NOMO-1 treated with dmso at 0.1 percent for 144 hours (cell line): ENCODE measurements around the gene BEAN1.

Source experiments
- DNase-seq: peaks from one replicate; lab custom pipeline; 2025; ENCODE audit not compliant: unreplicated experiment; lab: John Stamatoyannopoulos, UW

The BEAN1 gene

DNA sequence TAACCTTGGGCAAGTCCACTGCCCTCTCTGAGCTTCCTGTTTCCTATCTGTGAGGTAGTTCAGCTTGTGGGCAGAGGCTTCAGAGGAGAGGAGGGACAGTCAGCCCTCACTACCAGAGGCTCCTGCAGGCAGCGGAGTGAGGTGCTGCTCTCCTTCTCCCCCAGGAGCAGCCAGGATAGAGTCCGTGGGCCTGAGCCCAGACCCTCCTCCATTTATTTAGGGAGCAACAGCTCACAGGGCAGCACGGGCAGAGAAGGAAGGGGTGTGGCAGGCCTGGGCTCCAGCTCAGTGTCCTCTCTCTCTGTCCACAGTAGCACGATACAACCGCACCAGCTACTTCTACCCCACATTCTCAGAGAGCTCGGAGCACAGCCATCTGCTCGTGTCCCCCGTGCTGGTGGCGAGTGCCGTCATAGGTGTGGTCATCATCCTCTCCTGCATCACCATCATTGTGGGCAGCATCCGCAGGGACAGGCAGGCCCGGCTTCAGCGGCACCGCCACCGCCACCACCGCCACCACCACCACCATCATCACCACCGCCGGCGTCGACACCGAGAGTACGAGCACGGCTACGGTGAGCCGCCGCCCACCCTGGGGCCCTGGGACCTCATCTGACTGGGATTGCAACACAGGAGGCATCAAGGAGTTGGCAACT is 42.3 kb downstream of the BEAN1 start:
- no peak for DNase-seq

GRCh38 chr16:66469947-66470546 is 43.0 kb downstream of the BEAN1 start:
- no peak for DNase-seq

- DNase-seq = no peak
These were observed 43.5 kb downstream of the BEAN1 start for GRCh38 chr16:66470556-66470955.

DNA sequence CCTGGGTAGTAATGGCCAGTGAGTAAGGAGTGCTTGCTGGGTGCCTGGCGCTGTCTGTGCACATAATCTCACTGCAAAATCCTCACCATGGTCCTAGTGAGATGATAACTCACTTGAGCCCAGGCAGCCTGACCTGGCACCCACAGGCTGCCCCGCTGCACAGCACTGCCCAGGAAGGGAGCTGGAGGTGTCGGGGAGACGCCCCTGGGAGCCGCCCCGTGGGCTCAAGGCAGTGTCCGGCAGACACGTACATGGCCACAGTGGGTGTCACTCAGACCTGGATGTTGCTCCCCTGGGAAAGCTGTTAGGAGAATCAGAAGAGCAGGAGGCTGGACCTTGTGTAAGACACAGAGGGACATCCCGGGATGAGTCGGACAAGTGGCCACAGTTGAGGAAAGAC is 44.2 kb downstream of the BEAN1 start:
- DNase-seq = no peak

DNA sequence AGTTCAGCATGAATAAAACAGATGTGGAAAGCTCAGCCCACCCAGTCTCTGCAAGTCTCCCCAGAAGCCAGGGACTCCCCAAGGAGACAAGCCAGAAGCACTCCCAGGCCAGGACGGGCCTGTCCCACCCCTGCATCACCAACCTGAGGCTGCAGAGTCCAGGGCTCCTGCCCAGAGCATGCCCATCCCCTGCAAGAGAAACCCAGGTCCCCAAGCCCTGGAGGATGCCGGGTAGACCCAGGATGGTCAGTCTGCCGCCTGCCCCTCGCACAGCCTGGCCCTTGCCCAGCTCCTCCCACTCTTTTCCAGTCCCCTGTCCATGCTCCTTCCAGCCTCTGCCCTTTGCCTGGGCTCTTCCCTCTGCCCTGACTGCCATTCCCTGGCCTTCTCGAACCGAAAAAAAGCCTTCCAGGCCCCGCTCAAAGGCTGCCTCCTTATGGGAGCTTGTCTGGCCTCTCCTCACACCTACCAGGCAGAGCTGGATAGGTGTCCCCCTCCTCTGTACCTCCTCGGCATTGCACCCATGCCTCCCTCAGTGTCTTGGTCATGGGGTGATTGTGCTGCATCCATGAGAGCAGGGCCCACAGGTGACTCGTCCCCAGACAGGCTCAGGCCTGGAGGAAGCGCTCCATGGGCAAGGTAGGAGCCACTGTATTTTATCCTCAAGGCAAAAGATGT is 44.8 kb downstream of the BEAN1 start:
- no peak for DNase-seq

DNA sequence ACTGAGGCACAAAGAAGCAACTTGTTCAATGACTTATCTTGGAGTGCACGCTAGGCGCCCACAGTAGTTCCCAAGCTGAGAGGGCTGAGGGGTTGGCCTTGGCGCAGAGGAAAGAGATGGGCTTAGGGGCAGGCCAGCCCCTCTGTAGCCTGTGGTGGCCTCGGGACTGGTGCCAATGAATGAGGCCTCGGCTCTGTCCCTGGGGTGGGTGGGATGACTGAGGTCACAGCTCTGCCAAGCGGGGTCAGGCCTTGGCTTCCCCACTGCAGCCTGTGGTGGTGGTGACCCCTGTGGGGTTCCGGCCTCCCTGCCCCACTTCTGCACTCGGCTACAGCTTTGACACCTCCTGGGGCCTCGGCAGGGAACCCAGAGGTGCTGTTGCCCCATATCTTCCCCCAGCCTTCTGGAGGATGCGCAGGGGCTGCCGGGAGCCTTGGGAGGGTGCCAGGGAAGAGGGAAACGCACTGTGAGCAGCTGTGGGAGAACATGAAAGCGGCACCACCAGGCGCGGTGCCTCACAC is 46.0 kb downstream of the BEAN1 start:
- no peak for DNase-seq

DNA sequence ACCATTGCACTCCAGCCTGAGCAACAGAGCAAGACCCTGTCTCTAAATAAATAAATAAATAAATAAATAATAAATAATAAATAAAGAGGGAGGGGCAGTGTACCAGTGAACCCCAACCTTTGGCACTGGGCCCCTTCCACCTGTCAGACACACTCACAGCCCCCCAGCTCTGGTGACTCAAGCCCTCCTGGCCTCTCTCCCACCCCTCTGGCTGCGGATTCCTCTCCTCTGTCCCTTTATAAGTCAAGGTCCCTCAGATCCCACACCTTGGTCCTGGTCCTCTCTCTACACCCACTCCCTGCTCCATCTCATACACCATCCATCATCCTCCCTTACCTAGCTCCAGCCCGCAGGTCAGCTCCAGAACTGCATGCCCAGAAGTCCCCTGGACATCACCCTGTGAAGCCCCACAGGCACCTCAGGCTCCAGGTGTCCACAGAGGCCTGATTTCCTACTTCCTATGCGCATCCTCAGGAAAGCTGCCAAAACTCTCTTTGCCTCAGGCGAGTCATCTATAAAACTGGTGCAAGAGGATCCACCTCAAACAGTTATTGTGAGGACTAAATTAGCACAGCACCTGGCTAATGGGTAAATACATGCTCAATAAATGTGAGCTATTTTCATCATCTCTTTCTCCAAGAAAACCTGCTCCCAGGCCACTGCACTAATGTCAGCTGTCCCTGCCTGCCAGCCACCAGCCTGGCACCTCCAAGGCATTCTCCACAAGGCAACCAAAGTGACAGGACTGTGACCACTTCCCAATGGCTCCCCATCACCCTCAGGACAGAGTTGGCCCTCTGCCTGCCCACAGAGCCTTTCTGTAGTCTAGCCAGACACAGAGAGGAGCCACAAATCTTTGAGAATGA is 46.8 kb downstream of the BEAN1 start:
- DNase-seq = no peak

- DNase-seq = peak; percentile 19
These were observed 47.7 kb downstream of the BEAN1 start for GRCh38 chr16:66474750-66475199.

DNA sequence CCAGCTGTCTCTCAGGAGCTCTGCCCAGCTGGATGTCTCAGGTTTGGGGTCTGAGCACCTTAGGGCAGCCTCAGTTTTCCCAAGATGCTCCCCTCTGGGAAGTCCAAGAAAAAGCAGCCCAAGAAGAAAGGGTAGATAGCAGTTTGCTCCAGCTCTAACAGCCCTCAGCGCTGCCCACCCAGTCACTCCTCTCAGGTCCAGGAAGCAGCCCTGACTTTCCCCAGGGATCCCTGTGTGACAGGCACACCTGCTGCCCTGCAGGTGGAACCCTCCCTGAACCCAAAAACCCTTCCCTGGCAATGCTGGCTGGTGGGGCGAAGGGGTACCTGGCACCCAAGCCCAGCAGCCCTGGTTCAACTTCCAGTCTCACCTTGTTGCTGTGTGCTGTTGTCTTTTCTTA is 48.1 kb downstream of the BEAN1 start:
- DNase-seq = no peak

DNA sequence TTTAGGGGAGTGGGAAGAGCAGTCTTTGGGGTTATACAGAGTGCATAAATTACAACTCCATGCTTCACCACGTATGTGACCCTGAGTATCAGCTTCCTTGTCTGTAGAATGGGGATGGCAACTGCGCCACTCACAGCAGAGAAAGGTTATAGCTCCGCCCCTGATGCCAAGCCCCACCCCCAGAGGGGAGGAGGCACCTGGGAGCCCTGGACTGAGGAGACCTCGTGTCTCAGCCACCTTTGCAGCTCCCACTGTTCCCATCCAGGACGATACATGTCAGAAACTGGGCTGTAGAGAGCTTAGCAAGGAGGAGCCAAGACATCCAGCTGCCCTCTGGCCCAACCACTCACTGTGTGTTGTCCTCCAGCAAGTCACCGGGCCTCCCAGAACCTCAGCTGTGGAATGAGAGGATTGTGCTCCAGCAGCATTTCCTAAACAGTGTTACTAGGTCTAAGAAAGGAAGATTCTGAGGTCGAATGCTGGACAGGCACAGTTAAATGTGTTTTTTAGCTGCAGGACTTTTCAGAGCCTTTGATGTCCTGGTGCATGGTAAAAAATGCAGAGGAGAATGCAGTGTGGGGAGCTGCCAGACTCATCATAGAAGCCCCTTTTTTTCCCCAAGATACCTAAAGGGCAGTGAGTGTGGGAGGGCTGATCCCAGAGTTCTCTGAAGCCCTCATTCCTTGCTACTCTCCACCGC is 49.4 kb downstream of the BEAN1 start:
- no peak for DNase-seq

GRCh38 chr16:66477028-66477515 is 50.0 kb downstream of the BEAN1 start:
- DNase-seq = no peak

DNA sequence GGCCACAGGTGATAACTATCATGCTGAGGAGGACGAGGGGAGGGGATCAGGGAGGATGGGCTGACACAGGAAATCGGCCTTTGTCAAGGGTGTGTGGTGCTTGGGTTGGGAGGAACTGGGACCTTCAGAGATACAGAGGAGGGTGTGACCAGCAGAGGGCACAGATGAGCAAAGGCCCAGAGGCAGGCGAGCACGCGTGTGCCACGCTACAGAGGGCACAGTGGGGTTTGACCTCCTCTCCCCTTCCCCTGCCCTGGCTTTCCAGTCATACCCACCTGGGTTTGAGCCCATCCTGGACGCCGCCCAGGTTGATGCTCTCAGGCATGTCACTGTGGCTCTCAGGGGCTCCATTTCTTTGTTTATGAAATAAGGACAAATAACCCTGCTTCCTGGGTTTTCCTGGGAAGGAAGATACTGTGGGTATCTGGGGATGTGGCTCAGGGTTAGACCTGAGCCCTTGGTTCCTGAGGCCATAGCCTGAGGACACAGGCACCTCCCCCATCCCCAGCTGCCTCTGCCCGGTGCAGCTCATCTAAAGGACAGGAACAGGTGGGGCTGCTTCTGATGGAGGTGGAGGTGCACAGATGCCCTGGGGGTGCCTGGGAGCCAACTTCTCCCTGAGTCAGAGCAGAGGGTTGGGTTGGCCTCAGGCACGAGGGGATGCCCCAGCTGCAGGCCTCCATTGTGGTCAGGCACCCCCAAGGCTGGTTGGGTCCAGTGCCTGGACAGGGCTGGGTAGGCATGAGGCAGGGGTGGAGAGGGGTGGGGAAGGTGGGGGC is 51.8 kb downstream of the BEAN1 start:
- peak; percentile 71 for DNase-seq

DNA sequence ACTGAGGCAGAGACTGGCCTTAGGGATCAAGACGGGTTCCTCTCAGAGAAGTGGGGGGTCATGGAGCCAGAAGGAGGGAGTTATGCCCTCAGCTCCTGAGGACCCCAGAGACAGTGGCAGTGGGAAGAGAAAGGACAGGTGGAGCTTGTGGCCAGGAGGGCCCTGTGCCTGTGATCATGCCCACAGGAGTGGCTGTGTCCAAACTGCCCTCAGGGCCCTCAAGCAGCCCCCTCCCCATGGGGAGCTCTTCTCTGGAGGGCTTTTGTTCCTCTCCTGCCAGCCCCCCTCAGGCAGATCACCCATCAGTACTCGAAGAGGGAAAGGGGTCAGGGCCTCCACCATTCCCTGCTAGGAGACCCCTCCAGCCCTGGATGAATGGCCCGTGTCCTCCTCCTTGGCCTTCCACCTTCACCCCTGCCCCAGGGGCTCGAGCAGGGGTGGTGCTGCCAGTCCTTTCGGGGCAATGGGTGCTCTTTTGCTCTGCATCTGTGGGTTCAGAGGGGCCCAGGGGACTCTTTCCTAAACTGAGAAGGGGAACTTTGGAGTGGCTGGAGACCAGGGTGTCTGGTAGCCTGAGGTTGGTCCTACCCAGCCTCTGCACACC is 52.7 kb downstream of the BEAN1 start:
- DNase-seq = no peak

DNA sequence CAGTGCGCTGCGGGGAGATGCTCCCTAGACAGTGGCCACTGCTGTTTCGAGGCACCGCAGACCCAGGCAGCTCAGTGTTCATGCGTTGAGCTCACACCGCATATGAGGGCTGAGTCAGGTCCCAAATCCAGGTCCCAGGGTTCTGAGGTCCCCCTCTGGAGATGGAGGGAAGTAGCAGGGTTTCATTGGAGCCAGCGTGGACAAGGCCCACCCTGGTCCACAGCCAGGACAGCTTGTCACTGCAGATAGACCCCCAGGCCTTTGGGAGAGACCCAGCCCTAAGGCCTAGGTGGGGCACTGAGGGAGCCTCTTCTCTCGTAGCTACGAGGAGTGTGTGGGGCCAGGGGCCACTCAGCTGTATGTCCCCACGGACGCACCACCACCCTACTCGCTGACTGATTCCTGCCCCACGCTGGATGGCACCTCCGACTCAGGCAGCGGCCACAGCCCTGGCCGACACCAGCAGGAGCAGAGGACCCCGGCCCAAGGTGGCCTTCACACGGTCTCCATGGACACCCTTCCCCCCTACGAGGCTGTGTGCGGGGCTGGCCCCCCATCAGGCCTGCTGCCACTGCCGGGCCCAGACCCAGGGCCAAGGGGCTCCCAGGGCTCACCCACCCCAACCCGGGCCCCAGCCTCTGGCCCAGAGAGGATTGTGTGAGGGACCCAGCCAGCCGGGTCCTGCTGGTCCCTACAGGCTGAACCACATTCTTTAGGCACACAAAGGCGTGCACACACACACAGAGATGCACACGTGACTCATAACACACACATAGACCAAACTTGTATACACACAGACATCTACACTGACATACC is 53.4 kb downstream of the BEAN1 start:
- no peak for DNase-seq

DNA sequence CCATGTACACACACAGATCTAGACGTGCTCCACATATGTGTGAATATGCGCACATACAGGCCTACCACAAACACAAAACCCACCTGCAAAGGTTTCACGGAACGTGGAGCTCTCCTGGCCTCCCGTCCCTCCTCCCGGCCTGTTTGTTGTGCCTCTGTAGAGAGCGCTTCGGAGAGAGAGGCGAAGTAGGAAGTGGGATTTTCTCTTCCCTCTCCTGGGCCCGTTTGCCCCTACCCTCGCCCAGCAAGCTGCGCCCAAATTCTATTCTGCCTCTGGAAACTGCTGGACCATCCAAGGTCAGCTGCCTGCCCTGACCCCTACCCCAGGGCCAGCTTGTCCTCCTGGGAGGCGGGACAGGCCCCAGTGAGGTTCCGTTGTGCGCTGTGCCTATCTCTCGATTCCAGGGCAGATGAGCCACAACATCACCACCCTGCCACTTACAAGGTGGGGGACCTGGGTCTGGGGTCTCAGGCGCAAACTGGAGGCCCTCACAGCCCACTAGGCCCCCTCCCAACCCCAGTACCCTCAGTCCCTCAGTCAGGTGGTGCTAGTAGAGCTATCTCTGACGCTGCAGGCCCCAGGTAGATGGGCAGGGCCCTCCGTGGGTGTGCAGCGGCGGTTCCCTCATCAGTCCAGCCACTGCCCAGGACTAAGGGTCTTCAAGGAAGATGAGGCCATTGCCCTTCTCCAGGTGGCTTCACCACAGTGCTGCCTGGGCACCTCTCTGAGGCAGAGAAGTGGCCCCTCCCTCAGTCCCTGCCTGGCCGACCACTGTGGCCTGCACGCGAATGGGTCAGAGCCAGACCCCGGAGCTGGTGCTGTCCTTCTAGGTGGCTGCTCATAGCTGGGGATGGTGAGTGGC is 54.2 kb downstream of the BEAN1 start:
- DNase-seq = no peak

- DNase-seq = no peak
These were observed 54.9 kb downstream of the BEAN1 start for GRCh38 chr16:66481943-66482390.

DNA sequence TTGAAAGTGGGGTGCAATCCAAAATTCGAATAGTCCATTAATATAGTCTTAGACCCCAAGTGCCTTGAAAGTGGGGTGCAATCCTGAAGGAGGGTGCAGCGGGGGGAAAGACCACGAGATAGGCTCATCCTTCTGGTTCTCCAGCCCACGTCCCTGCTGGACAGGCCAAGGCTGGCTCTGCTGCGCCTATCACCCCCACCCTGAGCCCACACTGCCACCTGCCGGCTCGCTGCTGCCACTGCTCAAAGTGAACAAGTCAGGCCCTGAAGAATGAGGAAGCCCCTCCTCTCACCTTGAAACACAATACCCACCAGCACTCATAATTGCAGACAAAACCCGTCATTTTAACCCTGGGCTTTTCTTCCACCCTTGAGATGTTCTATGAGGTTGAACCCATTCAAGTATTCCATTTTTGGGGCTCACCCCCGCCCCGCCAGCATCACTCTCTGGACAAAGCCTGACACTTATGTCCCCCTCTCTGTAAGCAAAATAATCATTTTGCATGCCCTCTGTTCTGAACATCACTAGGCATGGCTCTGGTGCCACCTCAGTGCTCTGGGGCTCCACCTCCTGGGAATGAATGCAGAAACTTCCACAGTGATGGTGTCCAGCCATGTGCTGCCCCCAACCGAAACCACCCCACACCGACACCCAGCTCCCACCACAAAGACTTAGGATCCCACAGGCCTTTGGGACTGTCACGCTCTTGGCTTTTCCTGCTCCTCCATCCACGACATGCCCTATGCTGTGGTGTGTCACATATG is 56.8 kb downstream of the BEAN1 start:
- DNase-seq = peak; percentile 65
